ENCODE data around the gene TMEM123.

DNA sequence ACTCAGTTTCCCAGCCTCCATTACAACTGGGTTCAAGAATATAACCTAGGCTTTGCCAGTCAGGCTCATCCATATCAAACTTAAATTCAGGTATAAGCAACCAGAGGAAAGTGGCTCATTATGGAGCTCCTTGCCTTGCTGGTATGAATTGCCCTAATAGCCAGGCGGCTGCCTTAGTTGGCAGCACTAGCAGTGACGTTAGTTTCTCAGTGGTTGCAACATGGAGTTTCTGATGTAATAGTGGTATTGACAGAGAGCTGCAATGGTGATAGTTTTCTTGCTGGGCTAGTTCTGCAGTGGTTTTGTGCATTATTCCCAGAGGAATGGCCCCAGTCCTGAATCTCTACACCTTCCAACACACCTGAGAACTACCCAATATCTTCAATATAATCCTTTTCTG is 3.8 kb upstream of the TMEM123 start:
- no peak for TF ChIP-seq MYBL2 (CRISPR knock-in tag; IDR thresholded peaks at IDR 0.05)
- TF ChIP-seq, protein P1, sequence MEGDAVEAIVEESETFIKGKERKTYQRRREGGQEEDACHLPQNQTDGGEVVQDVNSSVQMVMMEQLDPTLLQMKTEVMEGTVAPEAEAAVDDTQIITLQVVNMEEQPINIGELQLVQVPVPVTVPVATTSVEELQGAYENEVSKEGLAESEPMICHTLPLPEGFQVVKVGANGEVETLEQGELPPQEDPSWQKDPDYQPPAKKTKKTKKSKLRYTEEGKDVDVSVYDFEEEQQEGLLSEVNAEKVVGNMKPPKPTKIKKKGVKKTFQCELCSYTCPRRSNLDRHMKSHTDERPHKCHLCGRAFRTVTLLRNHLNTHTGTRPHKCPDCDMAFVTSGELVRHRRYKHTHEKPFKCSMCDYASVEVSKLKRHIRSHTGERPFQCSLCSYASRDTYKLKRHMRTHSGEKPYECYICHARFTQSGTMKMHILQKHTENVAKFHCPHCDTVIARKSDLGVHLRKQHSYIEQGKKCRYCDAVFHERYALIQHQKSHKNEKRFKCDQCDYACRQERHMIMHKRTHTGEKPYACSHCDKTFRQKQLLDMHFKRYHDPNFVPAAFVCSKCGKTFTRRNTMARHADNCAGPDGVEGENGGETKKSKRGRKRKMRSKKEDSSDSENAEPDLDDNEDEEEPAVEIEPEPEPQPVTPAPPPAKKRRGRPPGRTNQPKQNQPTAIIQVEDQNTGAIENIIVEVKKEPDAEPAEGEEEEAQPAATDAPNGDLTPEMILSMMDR (IDR thresholded peaks at IDR 0.05): no peak
- no peak for TF ChIP-seq ESRRA (CRISPR knock-in tag; IDR thresholded peaks at IDR 0.05; ENCODE audit: borderline replicate concordance)
- TF ChIP-seq, protein P2, sequence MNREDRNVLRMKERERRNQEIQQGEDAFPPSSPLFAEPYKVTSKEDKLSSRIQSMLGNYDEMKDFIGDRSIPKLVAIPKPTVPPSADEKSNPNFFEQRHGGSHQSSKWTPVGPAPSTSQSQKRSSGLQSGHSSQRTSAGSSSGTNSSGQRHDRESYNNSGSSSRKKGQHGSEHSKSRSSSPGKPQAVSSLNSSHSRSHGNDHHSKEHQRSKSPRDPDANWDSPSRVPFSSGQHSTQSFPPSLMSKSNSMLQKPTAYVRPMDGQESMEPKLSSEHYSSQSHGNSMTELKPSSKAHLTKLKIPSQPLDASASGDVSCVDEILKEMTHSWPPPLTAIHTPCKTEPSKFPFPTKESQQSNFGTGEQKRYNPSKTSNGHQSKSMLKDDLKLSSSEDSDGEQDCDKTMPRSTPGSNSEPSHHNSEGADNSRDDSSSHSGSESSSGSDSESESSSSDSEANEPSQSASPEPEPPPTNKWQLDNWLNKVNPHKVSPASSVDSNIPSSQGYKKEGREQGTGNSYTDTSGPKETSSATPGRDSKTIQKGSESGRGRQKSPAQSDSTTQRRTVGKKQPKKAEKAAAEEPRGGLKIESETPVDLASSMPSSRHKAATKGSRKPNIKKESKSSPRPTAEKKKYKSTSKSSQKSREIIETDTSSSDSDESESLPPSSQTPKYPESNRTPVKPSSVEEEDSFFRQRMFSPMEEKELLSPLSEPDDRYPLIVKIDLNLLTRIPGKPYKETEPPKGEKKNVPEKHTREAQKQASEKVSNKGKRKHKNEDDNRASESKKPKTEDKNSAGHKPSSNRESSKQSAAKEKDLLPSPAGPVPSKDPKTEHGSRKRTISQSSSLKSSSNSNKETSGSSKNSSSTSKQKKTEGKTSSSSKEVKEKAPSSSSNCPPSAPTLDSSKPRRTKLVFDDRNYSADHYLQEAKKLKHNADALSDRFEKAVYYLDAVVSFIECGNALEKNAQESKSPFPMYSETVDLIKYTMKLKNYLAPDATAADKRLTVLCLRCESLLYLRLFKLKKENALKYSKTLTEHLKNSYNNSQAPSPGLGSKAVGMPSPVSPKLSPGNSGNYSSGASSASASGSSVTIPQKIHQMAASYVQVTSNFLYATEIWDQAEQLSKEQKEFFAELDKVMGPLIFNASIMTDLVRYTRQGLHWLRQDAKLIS (CRISPR knock-in tag; IDR thresholded peaks at IDR 0.05; ENCODE audit: borderline replicate concordance): no peak
- no peak for TF ChIP-seq SP1 (CRISPR knock-in tag; conservative IDR thresholded peaks at IDR 0.05)
- no peak for TF ChIP-seq STAT6 (CRISPR knock-in tag; conservative IDR thresholded peaks at IDR 0.05; ENCODE audit: low read depth)
- TF ChIP-seq, protein P3, sequence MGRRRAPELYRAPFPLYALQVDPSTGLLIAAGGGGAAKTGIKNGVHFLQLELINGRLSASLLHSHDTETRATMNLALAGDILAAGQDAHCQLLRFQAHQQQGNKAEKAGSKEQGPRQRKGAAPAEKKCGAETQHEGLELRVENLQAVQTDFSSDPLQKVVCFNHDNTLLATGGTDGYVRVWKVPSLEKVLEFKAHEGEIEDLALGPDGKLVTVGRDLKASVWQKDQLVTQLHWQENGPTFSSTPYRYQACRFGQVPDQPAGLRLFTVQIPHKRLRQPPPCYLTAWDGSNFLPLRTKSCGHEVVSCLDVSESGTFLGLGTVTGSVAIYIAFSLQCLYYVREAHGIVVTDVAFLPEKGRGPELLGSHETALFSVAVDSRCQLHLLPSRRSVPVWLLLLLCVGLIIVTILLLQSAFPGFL (CRISPR knock-in tag; IDR thresholded peaks at IDR 0.05; ENCODE audit: borderline replicate concordance): no peak
- TF ChIP-seq, protein P4, sequence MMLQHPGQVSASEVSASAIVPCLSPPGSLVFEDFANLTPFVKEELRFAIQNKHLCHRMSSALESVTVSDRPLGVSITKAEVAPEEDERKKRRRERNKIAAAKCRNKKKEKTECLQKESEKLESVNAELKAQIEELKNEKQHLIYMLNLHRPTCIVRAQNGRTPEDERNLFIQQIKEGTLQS (CRISPR knock-in tag; conservative IDR thresholded peaks at IDR 0.05): no peak
- TF ChIP-seq, protein P5, sequence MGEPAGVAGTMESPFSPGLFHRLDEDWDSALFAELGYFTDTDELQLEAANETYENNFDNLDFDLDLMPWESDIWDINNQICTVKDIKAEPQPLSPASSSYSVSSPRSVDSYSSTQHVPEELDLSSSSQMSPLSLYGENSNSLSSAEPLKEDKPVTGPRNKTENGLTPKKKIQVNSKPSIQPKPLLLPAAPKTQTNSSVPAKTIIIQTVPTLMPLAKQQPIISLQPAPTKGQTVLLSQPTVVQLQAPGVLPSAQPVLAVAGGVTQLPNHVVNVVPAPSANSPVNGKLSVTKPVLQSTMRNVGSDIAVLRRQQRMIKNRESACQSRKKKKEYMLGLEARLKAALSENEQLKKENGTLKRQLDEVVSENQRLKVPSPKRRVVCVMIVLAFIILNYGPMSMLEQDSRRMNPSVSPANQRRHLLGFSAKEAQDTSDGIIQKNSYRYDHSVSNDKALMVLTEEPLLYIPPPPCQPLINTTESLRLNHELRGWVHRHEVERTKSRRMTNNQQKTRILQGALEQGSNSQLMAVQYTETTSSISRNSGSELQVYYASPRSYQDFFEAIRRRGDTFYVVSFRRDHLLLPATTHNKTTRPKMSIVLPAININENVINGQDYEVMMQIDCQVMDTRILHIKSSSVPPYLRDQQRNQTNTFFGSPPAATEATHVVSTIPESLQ (CRISPR knock-in tag; IDR thresholded peaks at IDR 0.05): no peak
- no peak for TF ChIP-seq ATF1 (CRISPR knock-in tag; IDR thresholded peaks at IDR 0.05)
- TF ChIP-seq ATF2 (CRISPR knock-in tag; IDR thresholded peaks at IDR 0.05; ENCODE audit: borderline replicate concordance, low read depth): no peak
